ENCODE measurements around the gene MYH10. TPM values are rescaled to one million over a fixed set of nuclear protein-coding genes. Genes with fewer than 3 reads are reported as not detected.

The MYH10 gene
- total RNA-seq, 2 donors from 2014 or later: 12.4 to 17.0 TPM

GRCh38 chr17:8487743-8488142 lies 142.8 kb downstream of the MYH10 start:
- no peak for DNase-seq
- no peak overlapping the region for H3K27ac ChIP-seq
- H3K4me3 ChIP-seq: no peak overlapping the region
- intact Hi-C loops (cut with DNase I): no loop called here
- no peaks in the 10 kb centered on the region for H3K27me3 ChIP-seq
- no peaks in the 10 kb centered on the region for H3K9me3 ChIP-seq
- no peaks in the 10 kb centered on the region for H3K36me3 ChIP-seq
- TF ChIP-seq CTCF (IDR thresholded peaks at IDR 0.05): no peak
- no peak overlapping the region for H3K9ac ChIP-seq (ENCODE audit: low read depth in 2 of 2, low read length in 2 of 2)
- H3K4me1 ChIP-seq: no peaks in the 10 kb centered on the region

- no peak for TF ChIP-seq CTCF (IDR thresholded peaks at IDR 0.05)
- H3K27me3 ChIP-seq: no peaks in the 10 kb centered on the region
Measured at GRCh38 chr17:8487130-8487645, 143.3 kb downstream of the MYH10 start.

GRCh38 chr17:8485491-8485890 lies 145.0 kb downstream of the MYH10 start:
- H3K4me1 ChIP-seq: no peaks in the 10 kb centered on the region
- no peak overlapping the region for H3K27ac ChIP-seq
- H3K9ac ChIP-seq (ENCODE audit: low read depth in 2 of 2, low read length in 2 of 2): no peak overlapping the region
- H3K27me3 ChIP-seq: no peaks in the 10 kb centered on the region
- TF ChIP-seq CTCF (IDR thresholded peaks at IDR 0.05): no peak
- no peaks in the 10 kb centered on the region for H3K9me3 ChIP-seq
- DNase-seq: no peak
- H3K4me3 ChIP-seq: no peak overlapping the region
- no peaks in the 10 kb centered on the region for H3K36me3 ChIP-seq
- intact Hi-C loops (cut with DNase I): no loop called here

More at GRCh38 chr17:8487130-8487645, 143.3 kb downstream of the MYH10 start:
- Histone ChIP-seq H3K9ac (ENCODE audit: low read depth in 2 of 2, low read length in 2 of 2) (no peak overlapping the region), H3K27ac (no peak overlapping the region), H3K4me1 (no peaks in the 10 kb centered on the region), H3K36me3 (no peaks in the 10 kb centered on the region), H3K4me3 (no peak overlapping the region), H3K9me3 (no peaks in the 10 kb centered on the region)
- DNase-seq: no peak
- intact Hi-C loops (cut with DNase I): no loop called here

GRCh38 chr17:8484465-8484864 lies 146.1 kb downstream of the MYH10 start:
- intact Hi-C loops (cut with DNase I): no loop called here
- no peaks in the 10 kb centered on the region for H3K36me3 ChIP-seq
- no peak overlapping the region for H3K27ac ChIP-seq
- TF ChIP-seq CTCF (IDR thresholded peaks at IDR 0.05): no peak
- H3K9ac ChIP-seq (ENCODE audit: low read depth in 2 of 2, low read length in 2 of 2): no peak overlapping the region
- H3K9me3 ChIP-seq: no peaks in the 10 kb centered on the region
- H3K27me3 ChIP-seq: no peaks in the 10 kb centered on the region
- no peaks in the 10 kb centered on the region for H3K4me1 ChIP-seq
- no peak overlapping the region for H3K4me3 ChIP-seq
- DNase-seq: no peak

GRCh38 chr17:8482546-8482945 lies 148.0 kb downstream of the MYH10 start:
- no peak overlapping the region for H3K4me3 ChIP-seq
- intact Hi-C loops (cut with DNase I): no loop called here
- no peaks in the 10 kb centered on the region for H3K36me3 ChIP-seq
- no peak for DNase-seq
- no peaks in the 10 kb centered on the region for H3K27me3 ChIP-seq
- no peaks in the 10 kb centered on the region for H3K4me1 ChIP-seq
- TF ChIP-seq CTCF (IDR thresholded peaks at IDR 0.05): no peak
- no peak overlapping the region for H3K27ac ChIP-seq
- H3K9me3 ChIP-seq: no peaks in the 10 kb centered on the region
- H3K9ac ChIP-seq (ENCODE audit: low read depth in 2 of 2, low read length in 2 of 2): no peak overlapping the region

Data from colonic mucosa (tissue), 4 donors.